Ovary (tissue), 3 donors: Measurements from ENCODE around the gene FAM131C.

ENCODE experiments used
- CTCF ChIP-seq, 3 donors: fragments of 450-650 bp in 2 of 3; fragments of 200-600 bp in 1 of 3; IDR thresholded peaks; one replicate each; pipeline versions ENCODE4 v1.5.1 to v1.8.0; 2016 to 2022; ENCODE audit warnings: antibody characterized with exemption in 3 of 3, mild to moderate bottlenecking in 1 of 3
- EP300 ChIP-seq: sonication (generic); formaldehyde crosslinking; IDR thresholded peaks from one replicate; pipeline ENCODE4 v1.6.1; 2017; ENCODE audit warnings: antibody characterized with exemption
- donor health status: DM: no; HTN: no; CAD: no.

GRCh38 chr1:16032388-16033102 is 40.9 kb downstream of the FAM131C start:
- TF ChIP-seq EP300 (no peak), CTCF (IDR thresholded peaks at IDR 0.05) (peak; percentile 97 to 99 (median 98))
